GM12801 (cell line): Measurements from ENCODE around the gene TIE1.

Experiments used
- TF ChIP-seq, protein P1 (sequence below): IDR thresholded peaks from one replicate; pipeline ENCODE4 v1.5.1; 2011; ENCODE audit warnings: control low read depth; ENCODE audit not compliant: insufficient read length; ENCODE audit errors: extremely low read depth

The TIE1 gene

DNA sequence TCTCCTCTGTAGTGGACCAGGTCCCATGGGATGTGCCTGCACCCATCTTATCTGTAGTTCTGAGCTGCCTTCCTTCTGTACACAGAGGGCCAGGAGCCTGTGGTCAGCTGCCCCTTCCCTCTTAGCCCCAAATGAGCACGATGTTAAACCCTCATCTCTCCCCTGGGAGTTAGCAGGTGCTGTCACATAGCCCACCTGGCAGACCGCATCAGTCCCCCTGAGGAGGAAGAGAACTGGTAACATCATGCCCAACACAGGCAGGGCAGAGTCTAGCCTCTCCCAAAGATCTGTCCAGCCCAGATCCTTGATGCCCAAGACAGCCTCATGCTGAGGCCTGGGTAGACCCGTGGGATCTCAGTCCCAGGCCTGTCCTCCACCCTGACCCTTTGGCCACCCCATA, 4.7 kb downstream of the TIE1 start:
- TF ChIP-seq, protein P1, sequence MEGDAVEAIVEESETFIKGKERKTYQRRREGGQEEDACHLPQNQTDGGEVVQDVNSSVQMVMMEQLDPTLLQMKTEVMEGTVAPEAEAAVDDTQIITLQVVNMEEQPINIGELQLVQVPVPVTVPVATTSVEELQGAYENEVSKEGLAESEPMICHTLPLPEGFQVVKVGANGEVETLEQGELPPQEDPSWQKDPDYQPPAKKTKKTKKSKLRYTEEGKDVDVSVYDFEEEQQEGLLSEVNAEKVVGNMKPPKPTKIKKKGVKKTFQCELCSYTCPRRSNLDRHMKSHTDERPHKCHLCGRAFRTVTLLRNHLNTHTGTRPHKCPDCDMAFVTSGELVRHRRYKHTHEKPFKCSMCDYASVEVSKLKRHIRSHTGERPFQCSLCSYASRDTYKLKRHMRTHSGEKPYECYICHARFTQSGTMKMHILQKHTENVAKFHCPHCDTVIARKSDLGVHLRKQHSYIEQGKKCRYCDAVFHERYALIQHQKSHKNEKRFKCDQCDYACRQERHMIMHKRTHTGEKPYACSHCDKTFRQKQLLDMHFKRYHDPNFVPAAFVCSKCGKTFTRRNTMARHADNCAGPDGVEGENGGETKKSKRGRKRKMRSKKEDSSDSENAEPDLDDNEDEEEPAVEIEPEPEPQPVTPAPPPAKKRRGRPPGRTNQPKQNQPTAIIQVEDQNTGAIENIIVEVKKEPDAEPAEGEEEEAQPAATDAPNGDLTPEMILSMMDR: no peak

DNA sequence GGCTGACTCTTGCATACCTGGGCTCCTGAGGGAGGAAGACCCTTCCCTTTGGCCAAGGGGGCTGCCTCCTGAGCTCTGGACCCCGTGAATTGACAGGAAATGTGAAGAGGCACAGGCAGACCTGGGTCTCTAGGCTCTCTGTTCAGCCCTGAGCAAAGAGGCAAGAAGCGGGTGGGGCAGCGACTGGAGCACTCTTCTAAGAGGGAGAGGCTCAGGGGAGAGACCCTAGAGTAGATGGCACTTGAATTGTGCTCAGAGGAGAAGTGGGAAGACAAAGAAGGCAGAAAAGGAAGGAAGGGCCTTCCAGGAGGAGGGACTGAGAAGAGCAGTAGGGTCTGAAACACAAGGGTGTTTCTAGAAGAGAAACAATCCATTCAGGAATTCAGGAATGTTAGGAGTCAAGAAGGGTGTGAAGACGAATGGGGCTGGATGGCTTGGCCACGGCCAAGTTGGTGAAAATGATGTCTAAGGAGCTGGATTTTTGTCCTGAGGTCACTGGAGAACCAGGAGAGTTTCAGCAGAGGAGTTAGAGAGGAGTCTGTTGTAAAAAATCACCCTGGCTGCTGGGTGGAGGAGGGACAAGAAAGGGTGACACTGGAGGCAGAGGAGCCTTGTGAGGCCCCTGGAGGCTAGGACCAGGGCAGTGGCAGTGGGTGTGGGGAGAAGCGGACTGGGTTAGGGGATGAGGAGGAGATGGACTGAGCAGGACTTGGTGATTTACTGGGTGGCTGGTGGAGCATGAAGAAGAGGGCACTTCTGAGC, 5.3 kb downstream of the TIE1 start:
- TF ChIP-seq, protein P1: no peak

DNA sequence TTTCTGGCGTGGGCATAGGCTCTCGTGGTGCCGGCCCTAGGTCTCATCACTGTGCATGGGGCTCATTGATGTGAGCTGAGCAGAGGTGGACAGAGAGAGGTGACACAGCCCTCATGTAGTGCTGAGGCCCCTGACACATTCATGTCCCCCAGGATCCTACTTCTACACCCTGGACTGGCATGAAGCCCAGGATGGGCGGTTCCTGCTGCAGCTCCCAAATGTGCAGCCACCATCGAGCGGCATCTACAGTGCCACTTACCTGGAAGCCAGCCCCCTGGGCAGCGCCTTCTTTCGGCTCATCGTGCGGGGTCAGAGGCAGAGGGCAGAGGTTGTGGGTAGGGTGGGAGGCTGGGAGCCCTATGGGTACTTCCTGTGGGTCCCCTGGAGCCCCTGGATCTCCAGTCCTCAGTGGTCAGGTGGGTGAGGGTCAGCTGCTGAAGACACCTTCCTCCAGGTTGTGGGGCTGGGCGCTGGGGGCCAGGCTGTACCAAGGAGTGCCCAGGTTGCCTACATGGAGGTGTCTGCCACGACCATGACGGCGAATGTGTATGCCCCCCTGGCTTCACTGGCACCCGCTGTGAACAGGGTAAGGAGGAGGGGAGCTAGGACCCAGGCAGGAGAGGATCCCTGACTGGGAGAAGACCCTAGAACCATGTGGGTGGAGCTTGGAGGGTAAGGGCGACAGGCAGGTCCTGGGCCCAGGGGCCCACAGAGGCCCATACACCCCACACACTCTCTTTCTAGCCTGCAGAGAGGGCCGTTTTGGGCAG, 6.1 kb downstream of the TIE1 start:
- TF ChIP-seq, protein P1: no peak

DNA sequence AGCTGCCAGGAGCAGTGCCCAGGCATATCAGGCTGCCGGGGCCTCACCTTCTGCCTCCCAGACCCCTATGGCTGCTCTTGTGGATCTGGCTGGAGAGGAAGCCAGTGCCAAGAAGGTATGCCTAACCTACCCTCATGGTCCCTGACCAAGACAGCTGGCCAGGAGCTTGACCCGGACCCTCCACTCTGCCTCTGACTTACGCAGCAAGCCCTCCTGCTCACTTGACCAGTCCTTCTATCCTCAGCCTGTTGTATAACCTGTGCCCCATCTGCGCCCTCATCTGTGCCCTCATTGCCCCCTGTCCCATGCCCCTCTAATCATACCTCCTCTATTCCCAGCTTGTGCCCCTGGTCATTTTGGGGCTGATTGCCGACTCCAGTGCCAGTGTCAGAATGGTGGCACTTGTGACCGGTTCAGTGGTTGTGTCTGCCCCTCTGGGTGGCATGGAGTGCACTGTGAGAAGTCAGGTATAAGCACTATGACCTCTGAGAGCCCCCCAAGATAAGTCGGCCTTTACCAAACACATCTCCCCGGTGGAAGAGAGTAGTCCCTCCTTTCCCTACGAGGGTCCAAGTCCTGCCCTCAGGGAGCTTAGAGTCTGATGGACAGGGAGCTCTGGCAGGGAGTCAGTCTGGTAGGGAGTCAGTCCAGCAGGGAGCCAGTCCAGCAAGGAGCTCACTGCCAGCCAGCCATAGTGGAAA, 6.8 kb downstream of the TIE1 start:
- TF ChIP-seq, protein P1: no peak

DNA sequence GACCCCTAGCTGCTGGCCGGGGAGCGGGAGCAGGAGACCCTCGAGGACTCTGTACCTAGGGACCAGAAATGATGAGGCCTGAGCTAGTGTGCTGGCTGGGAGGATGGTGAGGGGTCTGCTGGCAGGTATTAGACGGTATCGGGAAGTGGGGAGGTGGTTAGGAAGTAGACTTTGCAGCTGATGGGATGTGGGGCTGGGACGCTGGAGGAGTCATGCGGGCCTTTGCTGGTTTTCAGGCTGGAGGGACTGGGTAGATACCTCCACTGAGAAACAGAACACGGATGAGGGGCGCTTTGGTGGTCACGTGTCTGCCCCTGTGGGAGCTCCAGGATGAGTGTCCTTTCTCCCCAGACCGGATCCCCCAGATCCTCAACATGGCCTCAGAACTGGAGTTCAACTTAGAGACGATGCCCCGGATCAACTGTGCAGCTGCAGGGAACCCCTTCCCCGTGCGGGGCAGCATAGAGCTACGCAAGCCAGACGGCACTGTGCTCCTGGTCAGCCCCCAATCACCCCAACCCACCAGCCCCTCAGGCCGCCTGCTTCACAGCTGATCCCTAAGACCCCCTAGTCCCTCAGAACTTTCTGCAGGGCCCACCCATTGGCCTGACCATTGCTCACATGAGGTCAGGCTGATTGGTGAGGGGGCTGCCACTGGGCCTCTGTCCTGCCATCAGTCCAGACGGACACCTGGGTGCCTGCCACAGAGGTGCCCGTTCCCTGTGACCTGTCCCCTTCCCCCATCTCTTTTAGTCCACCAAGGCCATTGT, 8.0 kb downstream of the TIE1 start:
- TF ChIP-seq, protein P1: no peak

DNA sequence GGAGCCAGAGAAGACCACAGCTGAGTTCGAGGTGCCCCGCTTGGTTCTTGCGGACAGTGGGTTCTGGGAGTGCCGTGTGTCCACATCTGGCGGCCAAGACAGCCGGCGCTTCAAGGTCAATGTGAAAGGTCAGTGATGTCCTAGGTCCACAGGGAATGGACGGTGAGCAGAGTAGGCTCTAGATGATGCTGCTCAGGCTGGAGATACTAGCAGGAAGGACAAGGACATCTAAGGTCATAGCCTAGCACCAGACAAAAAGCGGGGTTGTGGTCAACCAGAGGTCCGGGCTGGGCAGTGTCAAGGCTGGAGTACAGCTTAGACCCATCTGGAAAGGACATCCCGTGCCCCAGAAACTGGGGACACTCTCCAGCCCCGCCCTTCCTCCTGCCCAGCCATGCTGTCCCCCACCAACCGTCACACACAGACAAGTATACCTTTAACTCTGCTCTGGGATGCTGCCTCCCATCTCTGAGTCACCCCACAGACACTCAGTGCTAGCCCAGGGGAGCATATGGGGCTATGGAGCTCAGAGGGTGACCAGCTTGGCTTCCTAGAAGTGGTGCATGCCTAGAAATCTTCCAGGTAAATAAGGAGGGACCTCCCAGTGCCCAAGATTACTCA, 8.7 kb downstream of the TIE1 start:
- TF ChIP-seq, protein P1: no peak
